Measurements from ENCODE around the gene AUTS2.

AUTS2 gene

GRCh38 chr7:69598081-69598486 is at the start of gene AUTS2:
TSS of gene AUTS2 (plus strand) at chr7:69598475. CDS start at chr7:69599654, 1,179 bp downstream.
- DNase-seq = peak; percentile 96

GRCh38 chr7:69550991-69551390 is 47.3 kb upstream of the AUTS2 start:
- DNase-seq = no peak

GRCh38 chr7:69553190-69553589 is 45.1 kb upstream of the AUTS2 start:
- no peak for DNase-seq

GRCh38 chr7:69561266-69561960 is 36.9 kb upstream of the AUTS2 start:
- DNase-seq = no peak

- DNase-seq = no peak
Observed at GRCh38 chr7:69564454-69565417, 33.5 kb upstream of the AUTS2 start.

GRCh38 chr7:69567800-69568199 is 30.5 kb upstream of the AUTS2 start:
- no peak for DNase-seq

GRCh38 chr7:69568266-69568665 is 30.0 kb upstream of the AUTS2 start:
- no peak for DNase-seq

- DNase-seq = no peak
Observed at GRCh38 chr7:69575651-69576050, 22.6 kb upstream of the AUTS2 start.

- no peak for DNase-seq
Observed at GRCh38 chr7:69577221-69577620, 21.1 kb upstream of the AUTS2 start.

GRCh38 chr7:69585169-69585568 is 13.1 kb upstream of the AUTS2 start:
- DNase-seq = no peak

GRCh38 chr7:69586321-69586720 is 12.0 kb upstream of the AUTS2 start:
- no peak for DNase-seq

GRCh38 chr7:69588773-69589172 is 9.5 kb upstream of the AUTS2 start:
- DNase-seq = no peak

- DNase-seq = no peak
Observed at GRCh38 chr7:69591805-69592204, 6.5 kb upstream of the AUTS2 start.

- no peak for DNase-seq
Observed at GRCh38 chr7:69593511-69593910, 4.8 kb upstream of the AUTS2 start.

GRCh38 chr7:69595415-69595814 is 2.9 kb upstream of the AUTS2 start:
- DNase-seq = no peak

- DNase-seq = no peak
Observed at GRCh38 chr7:69596056-69596455, 2.2 kb upstream of the AUTS2 start.

- no peak for DNase-seq
Observed at GRCh38 chr7:69596723-69597277, 1.5 kb upstream of the AUTS2 start.

- no peak for DNase-seq
Observed at GRCh38 chr7:69597278-69598076, 798 bp upstream of the AUTS2 start.

- no peak for DNase-seq
Observed at GRCh38 chr7:69598487-69599285, 411 bp downstream of the AUTS2 start.

GRCh38 chr7:69599286-69599954 is 1.1 kb downstream of the AUTS2 start:
- DNase-seq = no peak

GRCh38 chr7:69599955-69600709 is 1.9 kb downstream of the AUTS2 start:
- DNase-seq = no peak
